Endometrial microvascular endothelial cells (primary cell): ENCODE measurements around the gene RIMS4. TPM values are rescaled to one million over a fixed set of nuclear protein-coding genes. Genes with fewer than 3 reads are reported as not detected.

Experiments
- in situ Hi-C: cut with HindIII; loops from 2 replicates; pipeline ENCODE4 v1.10.0; 2017; ENCODE audit warnings: low sequenced_read_pairs, low pct_unique_long_range_greater_than_20kb; ENCODE audit errors: inconsistent ontology term
- total RNA-seq: library from RNA; depleted of rRNA; stranded (reverse); fragments of >200 nt; gene quantifications from one replicate; pipeline ENCODE4 v1.2.3, GENCODE V29; 2015; ENCODE audit errors: inconsistent ontology term

The RIMS4 gene
- total RNA-seq, 1 donor from 2014 or later: not detected

DNA sequence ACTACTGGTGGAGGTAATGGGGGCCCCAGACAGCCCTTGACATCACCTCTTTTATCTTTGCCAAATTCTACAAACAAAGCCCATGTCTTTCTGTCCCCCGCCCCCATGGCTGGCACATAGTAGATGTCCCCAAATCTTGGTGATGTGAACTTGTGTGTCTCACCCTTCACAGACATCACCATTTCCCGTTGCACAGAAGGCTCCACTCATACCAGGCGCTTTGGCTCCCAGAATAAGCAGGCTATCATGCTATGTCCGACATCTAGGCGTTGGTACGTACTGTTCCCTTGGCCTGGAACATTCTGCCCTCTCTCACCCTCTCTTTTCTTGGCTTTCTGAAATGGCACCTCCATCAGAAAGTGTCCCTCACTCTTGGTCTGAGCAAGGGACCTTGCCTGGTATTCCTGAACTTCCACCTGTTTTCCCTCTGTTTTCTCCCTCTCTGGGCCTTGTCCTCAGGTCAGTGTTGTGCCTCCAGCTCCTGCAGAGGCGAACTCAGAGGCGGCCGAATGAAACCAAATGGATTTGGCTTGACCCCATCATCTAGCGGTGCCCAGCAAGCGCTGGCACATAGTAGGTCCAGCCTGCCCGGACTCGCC, 96.1 kb downstream of the RIMS4 start:
- in situ Hi-C loops: no loop called here

DNA sequence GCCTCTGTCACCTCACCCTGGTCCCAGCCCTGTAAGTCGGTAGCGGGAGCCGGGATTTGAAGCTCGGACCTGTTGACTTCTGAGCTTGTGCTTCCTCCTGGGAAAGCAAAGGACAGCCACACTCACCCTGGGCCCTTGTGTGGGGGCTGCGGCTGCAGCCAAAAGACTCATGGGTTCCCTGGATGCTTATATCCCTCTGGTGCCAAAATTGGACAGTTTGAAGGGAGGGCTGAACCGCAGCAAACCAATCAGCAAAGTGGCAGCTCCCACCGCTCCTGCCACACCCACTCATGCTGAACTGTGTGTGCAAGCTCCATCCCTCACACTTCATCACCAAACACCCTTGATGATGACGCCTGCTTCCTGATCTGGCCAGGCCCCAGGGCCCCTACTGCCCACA, 99.1 kb downstream of the RIMS4 start:
- in situ Hi-C loops: no loop called here

DNA sequence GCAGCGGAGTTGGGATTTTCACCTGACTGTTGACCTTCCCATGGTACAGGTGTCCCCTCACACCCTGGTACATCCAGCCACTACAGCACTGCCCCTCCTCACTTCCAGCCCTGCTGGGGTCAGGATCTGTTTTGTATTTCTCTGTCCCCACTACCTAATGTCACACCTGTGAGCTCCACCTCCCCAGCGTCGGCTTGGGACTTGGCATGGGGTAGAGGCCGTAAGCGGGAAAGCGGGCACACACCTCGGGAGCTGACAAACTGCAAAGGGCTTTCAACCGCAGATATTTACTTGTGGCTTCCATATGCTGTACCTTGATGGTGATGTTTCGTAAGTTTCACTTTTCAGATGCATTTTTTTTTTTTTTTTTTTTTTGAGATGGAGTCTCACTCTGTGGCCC, 100.5 kb downstream of the RIMS4 start:
- in situ Hi-C loops: no loop called here

DNA sequence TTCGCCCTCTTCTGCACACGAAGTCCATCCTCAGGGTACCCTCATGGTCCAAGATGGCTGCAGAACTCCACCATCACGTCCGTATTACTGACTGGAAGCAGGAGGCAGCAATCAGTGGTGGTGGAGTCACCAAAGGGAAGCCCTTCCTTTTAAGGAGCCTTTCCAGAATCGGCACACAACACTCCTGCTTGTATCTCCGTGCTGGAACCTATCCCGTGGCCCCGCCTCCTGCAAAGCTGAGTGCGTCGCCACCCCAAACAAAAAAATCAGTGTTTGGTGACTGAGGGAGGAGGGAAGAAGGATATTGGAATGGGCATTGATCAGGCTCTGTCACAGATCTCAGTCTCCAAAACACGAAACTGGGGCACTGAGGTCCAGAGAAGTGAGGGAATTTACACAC, 101.0 kb downstream of the RIMS4 start:
- in situ Hi-C loops: no loop called here

DNA sequence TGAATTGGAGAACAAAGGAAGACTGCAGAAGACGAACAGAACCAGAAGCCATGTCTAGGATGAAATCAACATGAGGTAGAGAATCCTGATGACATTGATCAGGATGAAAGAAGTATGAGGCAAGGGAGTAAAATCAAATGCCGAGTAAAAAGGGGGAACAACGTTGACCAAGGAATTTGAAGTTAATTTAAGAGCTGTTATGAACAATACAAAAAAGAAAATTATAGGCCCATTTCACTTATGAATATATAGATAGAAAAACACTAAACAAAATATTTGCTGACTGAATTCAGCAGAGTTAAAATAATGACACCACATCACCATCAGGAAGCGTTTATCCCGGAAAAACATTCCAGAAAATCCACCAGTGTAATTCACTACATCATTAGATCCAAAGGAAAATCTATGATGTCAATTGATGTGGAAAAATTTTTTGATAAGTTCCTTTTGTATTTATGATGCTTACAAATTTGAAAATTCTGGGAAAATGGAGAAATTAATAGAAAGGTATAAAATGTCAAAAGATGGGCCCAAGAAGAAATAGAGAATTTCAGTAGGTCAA, 103.2 kb downstream of the RIMS4 start:
- in situ Hi-C loops: no loop called here

DNA sequence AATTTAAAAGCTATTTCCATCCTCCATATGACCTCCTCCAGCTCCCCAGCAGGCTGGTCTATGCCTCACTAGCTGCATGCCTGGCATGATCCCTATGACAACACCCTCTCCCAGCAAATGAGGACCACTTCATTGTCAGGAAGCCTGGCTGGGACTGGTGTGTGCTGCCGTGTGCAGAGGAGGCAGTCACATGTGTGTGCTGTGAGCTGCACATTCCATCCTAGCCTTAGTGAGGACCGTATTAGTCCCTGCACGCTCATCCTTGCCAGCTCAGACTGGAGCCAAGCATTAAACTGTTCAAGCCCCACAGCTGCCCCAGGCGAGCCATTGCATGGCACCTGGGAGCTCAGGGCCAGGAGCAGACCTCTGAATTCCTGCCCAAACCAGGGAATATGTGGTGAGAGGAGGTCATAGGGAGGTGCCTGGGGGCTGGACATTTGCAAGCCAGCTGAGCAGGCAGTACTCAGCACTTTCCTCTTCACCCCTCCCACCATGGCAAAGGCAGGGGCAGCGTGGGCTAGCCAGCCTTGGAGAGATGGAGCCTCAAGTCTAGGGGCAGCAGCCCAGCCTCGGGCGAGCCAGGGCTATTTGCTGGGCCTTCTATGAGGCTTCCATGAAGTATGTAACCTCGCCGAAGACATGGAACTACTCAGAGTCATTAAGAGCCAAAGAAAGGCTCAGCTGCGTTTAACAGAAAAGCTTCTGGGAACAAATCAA, 103.9 kb downstream of the RIMS4 start:
- in situ Hi-C loops: no loop called here

DNA sequence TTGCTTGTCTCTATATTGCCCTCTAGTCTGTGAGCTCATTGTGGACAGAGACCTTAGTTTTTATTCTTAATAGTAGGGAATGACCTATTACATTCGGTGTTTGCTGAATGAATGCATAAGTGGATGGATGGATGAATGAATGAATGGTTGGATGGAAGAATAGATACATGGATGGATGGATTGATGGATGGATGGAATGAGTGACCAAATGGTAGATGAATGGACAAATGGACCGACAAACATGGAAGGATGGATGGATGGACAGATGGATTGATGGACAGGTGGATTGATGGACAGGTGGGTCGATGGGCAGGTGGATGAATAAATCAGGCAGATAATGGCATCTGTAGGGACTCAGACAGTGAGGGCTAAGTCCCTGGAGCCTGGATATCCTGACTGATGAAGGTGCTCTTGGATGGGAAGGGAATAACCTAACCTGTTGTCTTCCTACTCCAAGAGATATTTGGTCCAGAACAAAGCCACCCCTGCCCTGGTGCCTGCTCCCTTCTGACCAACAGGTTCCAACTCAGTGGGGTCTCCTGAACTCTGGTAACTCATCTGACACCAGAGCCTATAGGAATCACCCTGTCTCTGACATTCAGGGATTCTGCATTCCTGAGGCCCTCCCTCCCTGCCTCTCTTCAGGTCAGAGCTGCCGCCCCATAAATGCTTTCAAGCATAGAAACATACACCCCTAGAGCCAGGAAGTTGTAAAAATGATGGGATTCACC, 104.8 kb downstream of the RIMS4 start:
- in situ Hi-C loops: no loop called here

DNA sequence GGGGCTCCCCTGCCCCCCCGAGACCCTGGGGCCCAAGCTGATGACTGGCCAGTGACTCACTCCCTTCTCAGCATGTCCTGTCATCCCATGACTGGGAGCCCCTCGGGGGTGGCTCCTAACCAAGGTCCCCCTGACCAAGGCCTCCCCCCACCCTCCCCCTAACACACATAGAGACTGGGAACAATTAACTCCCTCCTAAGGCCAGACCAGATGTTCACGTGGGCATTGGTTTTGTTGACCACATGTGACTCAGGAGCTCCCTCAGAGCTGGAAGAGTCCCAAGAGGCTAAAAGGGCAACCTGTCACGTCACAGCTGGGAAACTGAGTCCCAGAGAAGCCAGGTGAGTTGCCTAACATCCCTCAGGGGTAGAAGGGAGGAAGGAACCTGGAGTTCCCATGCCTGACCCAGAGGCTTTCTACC, 105.8 kb downstream of the RIMS4 start:
- in situ Hi-C loops: no loop called here

DNA sequence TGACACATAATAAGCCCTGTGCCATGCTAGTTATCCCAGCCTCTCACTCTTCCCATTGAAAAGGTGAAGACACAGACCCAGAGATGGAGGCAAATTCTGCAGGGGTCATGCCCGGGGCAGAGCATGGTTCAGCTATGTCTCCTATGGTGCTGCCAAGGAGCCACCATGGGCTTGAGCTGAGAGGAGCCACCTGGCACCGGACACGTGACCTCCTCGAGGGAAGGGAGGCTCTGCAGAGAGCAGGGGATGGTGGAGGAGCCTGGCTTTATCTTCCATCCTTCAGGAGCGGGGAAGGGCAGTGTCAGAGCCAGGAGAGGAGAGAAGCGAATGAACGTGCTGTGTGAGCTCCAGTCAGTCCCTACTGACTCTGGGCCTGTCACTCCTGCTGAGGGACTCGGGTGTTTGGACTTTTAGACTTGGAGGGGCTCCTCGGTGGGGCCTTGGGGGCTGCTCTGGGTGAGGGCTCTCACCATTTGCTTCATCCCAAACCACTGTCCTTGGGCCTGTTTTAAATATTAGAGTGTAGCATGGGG, 106.3 kb downstream of the RIMS4 start:
- in situ Hi-C loops: no loop called here

DNA sequence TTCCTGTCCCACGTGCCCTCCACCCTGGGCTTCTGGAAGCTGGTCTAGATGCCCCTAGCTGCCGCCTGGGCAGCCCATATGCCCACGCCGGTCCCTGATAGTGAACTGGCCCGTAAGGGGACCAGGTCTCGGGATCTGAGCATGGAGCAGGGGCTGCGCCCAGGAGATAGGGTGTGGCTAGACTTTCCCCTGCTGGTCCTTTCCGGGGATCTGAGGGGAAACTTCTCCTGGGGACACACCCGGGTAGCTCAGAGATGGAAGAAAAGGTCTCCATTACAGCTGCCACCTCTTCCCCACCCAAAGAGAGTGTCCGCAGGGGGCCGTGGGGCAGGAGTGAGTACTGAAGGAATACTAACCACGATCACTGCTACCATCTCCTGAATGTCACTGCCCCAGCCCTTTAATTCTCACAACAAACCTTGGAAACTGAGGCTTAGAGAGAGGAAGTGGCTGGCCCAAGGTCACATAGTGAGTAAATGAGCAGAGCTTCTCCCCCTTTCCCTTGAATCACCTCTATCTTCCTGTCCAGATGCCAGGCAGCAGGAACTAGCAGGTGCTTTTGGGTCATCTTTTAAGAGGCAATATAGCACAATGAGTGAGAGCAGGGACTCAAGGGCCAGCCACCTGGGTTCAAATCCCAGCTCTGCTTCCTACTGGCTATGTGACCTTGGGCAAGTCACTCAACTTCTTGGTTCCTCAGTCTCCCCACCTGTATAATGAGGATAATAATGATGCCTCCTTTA, 107.0 kb downstream of the RIMS4 start:
- in situ Hi-C loops: no loop called here

DNA sequence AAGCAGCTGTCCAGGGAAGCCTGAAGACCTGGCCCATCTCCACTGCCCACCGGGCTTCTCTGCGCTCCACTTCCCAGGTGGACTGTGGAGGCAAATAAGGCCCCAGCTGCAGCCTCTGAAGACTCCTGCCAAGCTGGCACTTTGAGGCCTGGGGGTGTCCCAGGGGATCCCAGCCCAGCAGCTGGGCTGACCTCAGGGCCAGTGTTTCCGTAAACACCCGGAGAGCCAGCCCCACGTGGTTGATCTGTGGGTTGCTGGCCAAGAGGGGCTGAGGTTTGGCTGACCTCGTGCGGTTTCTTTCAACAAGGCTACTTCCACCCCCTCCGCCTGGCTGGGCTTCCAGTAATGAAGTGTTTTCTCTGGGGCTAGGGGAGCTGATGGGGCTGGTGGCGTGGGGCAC, 107.6 kb downstream of the RIMS4 start:
- in situ Hi-C loops: no loop called here

DNA sequence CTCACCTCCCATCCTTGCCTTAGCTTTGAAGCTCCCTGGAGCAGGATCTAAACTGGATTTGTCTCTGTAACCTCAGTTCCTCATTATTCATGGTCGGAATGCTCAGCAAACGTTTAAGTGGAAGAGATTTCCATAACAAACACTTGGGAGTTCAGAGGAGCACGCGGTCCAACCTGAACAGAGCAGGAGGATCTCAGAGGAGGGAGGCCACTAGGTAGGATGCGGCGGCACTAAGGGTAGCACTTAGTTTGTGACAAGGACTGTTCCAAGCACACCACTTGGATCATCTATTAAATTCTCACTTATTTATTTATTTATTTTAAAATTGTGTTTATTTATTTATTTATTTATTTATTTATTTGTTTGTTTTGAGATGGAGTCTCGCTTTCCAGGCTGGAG, 108.5 kb downstream of the RIMS4 start:
- in situ Hi-C loops: no loop called here

Other genes starting within 250 kb of the RIMS4 start
- 147 TPM for gene PKIG, start 228.0 kb downstream of the RIMS4 start, total RNA-seq
- 6.5 TPM for gene ADA, start 158.8 kb downstream of the RIMS4 start, total RNA-seq
- not detected for gene CCN5, start 95.2 kb downstream of the RIMS4 start, total RNA-seq
- gene KCNK15, start 64.7 kb downstream of the RIMS4 start, total RNA-seq: not detected
- gene YWHAB, start 75.2 kb upstream of the RIMS4 start, total RNA-seq: 187 TPM
- gene PABPC1L, start 99.5 kb upstream of the RIMS4 start, total RNA-seq: 0.93 TPM
- 64.1 TPM for gene TOMM34, start 149.9 kb upstream of the RIMS4 start, total RNA-seq
- 13.7 TPM for gene STK4, start 156.0 kb upstream of the RIMS4 start, total RNA-seq